HEK293 (cell line): ENCODE results near the gene CDYL2.

Experiments
- CTCF ChIA-PET: fragments of 350-600 bp; formaldehyde crosslinking; extraction: SDS; loops from one replicate; lab custom pipeline; 2021; ENCODE audit warnings: antibody characterized with exemption; lab: Yijun Ruan, JAX
- POLR2A ChIA-PET: fragments of 300-600 bp; formaldehyde crosslinking; extraction: SDS; loops from one replicate; lab custom pipeline; 2020; ENCODE audit warnings: antibody characterized with exemption, inconsistent platforms; lab: Yijun Ruan, JAX
- H3K27ac ChIP-seq: fragments of 200-500 bp; sonication (Bioruptor generic); 2 replicates; pipeline ENCODE4 v1.5.1; 2014; ENCODE audit warnings: low read depth, low read length, control low read depth, inconsistent platforms; ENCODE audit errors: extremely low read depth
- H3K36me3 ChIP-seq, 2 experiments: fragments of 200-500 bp in 1 of 2; sonication (Bioruptor generic) in 1 of 2; 1 replicate in 1 of 2; 2 replicates in 1 of 2; pipeline ENCODE4 v1.5.1; 2014 to 2017; ENCODE audit warnings: inconsistent platforms in 2 of 2, low read length in 2 of 2; ENCODE audit not compliant: control insufficient read depth in 2 of 2, insufficient read depth in 1 of 2
- H3K4me1 ChIP-seq: fragments of 200-500 bp; sonication (Bioruptor generic); 2 replicates; pipeline ENCODE4 v1.5.1; 2014; ENCODE audit warnings: mild to moderate bottlenecking, low read length, inconsistent platforms; ENCODE audit not compliant: control insufficient read depth, insufficient read depth
- H3K4me3 ChIP-seq: 2 replicates; pipeline ENCODE4 v1.5.1; 2011; ENCODE audit warnings: low read depth, mild to moderate bottlenecking, control low read depth, low read length, moderate library complexity
- H3K9me3 ChIP-seq: fragments of 200-500 bp; sonication (Bioruptor generic); 2 replicates; pipeline ENCODE4 v1.5.1; 2014; ENCODE audit warnings: low read depth, low read length, inconsistent platforms; ENCODE audit not compliant: control insufficient read depth, insufficient read depth
- BCL6B ChIP-seq: fragments of 450-650 bp; formaldehyde crosslinking; IDR thresholded peaks from 2 replicates; pipeline ENCODE4 v1.5.1; 2017; ENCODE audit warnings: missing biosample characterization, missing genetic modification characterization
- GLI4 ChIP-seq: fragments of 450-650 bp; formaldehyde crosslinking; IDR thresholded peaks from 2 replicates; pipeline ENCODE4 v1.5.1; 2016; ENCODE audit warnings: missing biosample characterization, missing genetic modification characterization
- HOXC10 ChIP-seq: sonication (generic); formaldehyde crosslinking; IDR thresholded peaks from 2 replicates; pipeline ENCODE4 v1.8.1; 2023; ENCODE audit warnings: mild to moderate bottlenecking, missing genetic modification reagents
- PBX3 ChIP-seq: sonication (generic); formaldehyde crosslinking; IDR thresholded peaks from 2 replicates; pipeline ENCODE4 v1.8.1; 2022; ENCODE audit warnings: mild to moderate bottlenecking, moderate library complexity, missing genetic modification reagents
- PRDM6 ChIP-seq: fragments of 450-650 bp; formaldehyde crosslinking; IDR thresholded peaks from 2 replicates; pipeline ENCODE4 v1.5.1; 2017; ENCODE audit warnings: missing biosample characterization, missing genetic modification characterization
- TCF7L2 ChIP-seq: IDR thresholded peaks from 2 replicates; pipeline ENCODE4 v1.6.1; 2011; ENCODE audit warnings: low read depth, mild to moderate bottlenecking, inconsistent platforms, low read length, moderate library complexity, borderline replicate concordance
- TRIM28 ChIP-seq: IDR thresholded peaks from 2 replicates; pipeline ENCODE4 v1.6.1; 2011; ENCODE audit warnings: low read length, control low read depth, borderline replicate concordance
- ZBTB17 ChIP-seq: fragments of 450-650 bp; formaldehyde crosslinking; IDR thresholded peaks from 2 replicates; pipeline ENCODE4 v1.5.1; 2016; ENCODE audit warnings: missing biosample characterization, missing genetic modification characterization
- ZEB2 ChIP-seq: fragments of 450-650 bp; formaldehyde crosslinking; IDR thresholded peaks from 2 replicates; pipeline ENCODE4 v1.5.1; 2016; ENCODE audit warnings: missing biosample characterization, missing genetic modification characterization
- ZNF157 ChIP-seq: fragments of 450-650 bp; formaldehyde crosslinking; IDR thresholded peaks from 2 replicates; pipeline ENCODE4 v1.5.1; 2016; ENCODE audit warnings: missing biosample characterization, missing genetic modification characterization
- ZNF174 ChIP-seq: fragments of 450-650 bp; formaldehyde crosslinking; IDR thresholded peaks from 2 replicates; pipeline ENCODE4 v1.5.0; 2017; ENCODE audit warnings: missing biosample characterization, mild to moderate bottlenecking, missing genetic modification characterization
- ZNF221 ChIP-seq: fragments of 450-650 bp; formaldehyde crosslinking; IDR thresholded peaks from 2 replicates; pipeline ENCODE4 v1.5.1; 2017; ENCODE audit warnings: missing biosample characterization, missing genetic modification characterization, borderline replicate concordance
- ZNF239 ChIP-seq: fragments of 450-650 bp; formaldehyde crosslinking; IDR thresholded peaks from 2 replicates; pipeline ENCODE4 v1.5.1; 2016; ENCODE audit warnings: missing biosample characterization, missing genetic modification characterization
- ZNF248 ChIP-seq: fragments of 450-650 bp; formaldehyde crosslinking; IDR thresholded peaks from 2 replicates; pipeline ENCODE4 v1.5.1; 2017; ENCODE audit warnings: missing biosample characterization, missing genetic modification characterization
- ZNF311 ChIP-seq: fragments of 450-650 bp; formaldehyde crosslinking; IDR thresholded peaks from 2 replicates; pipeline ENCODE4 v1.5.1; 2017; ENCODE audit warnings: missing biosample characterization, missing genetic modification characterization, borderline replicate concordance
- ZNF341 ChIP-seq: fragments of 450-650 bp; formaldehyde crosslinking; IDR thresholded peaks from 2 replicates; pipeline ENCODE4; 2016; ENCODE audit warnings: low read depth, missing biosample characterization, missing genetic modification characterization
- ZNF416 ChIP-seq: fragments of 450-650 bp; formaldehyde crosslinking; IDR thresholded peaks from 2 replicates; pipeline ENCODE4 v1.5.1; 2016; ENCODE audit warnings: missing biosample characterization, missing genetic modification characterization
- ZNF513 ChIP-seq: fragments of 450-650 bp; IDR thresholded peaks from 2 replicates; pipeline ENCODE4 v1.5.1; 2018; ENCODE audit warnings: missing biosample characterization, missing genetic modification characterization
- ZNF561 ChIP-seq: fragments of 450-650 bp; IDR thresholded peaks from 2 replicates; pipeline ENCODE4 v1.5.1; 2018; ENCODE audit warnings: missing biosample characterization, missing genetic modification characterization, borderline replicate concordance
- ZNF677 ChIP-seq: fragments of 450-650 bp; IDR thresholded peaks from 2 replicates; pipeline ENCODE4 v1.5.0; 2018; ENCODE audit warnings: missing biosample characterization, mild to moderate bottlenecking, missing genetic modification characterization, moderate library complexity
- ZNF747 ChIP-seq: fragments of 450-650 bp; formaldehyde crosslinking; IDR thresholded peaks from 2 replicates; pipeline ENCODE4 v1.5.1; 2016; ENCODE audit warnings: missing biosample characterization, missing genetic modification characterization
- ZNF768 ChIP-seq: fragments of 450-650 bp; formaldehyde crosslinking; IDR thresholded peaks from 2 replicates; pipeline ENCODE4 v1.5.1; 2018; ENCODE audit warnings: missing biosample characterization, mild to moderate bottlenecking, missing genetic modification characterization
- ZSCAN16 ChIP-seq: fragments of 450-650 bp; formaldehyde crosslinking; IDR thresholded peaks from 2 replicates; pipeline ENCODE4 v1.5.1; 2016; ENCODE audit warnings: missing biosample characterization, missing genetic modification characterization

The CDYL2 gene

GRCh38 chr16:80612461-80613017, 191.9 kb downstream of the CDYL2 start:
- H3K27ac ChIP-seq, result no peak overlapping the region
- no peak overlapping the region for H3K4me3 ChIP-seq
- H3K36me3 ChIP-seq, result peaks cover 0 to 7% of the 10 kb centered on the region in 2 experiments; a peak in 1 of 3 replicates
- no peaks in the 10 kb centered on the region for H3K4me1 ChIP-seq
- POLR2A ChIA-PET, result no interaction called here
- TF ChIP-seq ZNF239 (no peak), TCF7L2 (no peak), HOXC10 (CRISPR knock-in tag) (no peak), ZNF174 (tag by site-specific recombination) (no peak), ZBTB17 (tag by site-specific recombination) (no peak), ZNF311 (tag by site-specific recombination) (no peak), BCL6B (tag by site-specific recombination) (no peak), PBX3 (CRISPR knock-in tag) (no peak)
- no peaks in the 10 kb centered on the region for H3K9me3 ChIP-seq
- CTCF ChIA-PET, result no interaction called here

- ChIA-PET CTCF (no interaction called here), POLR2A (no interaction called here)
- peaks cover 0 to 7% of the 10 kb centered on the region in 2 experiments; a peak in 1 of 3 replicates for H3K36me3 ChIP-seq
- H3K4me3 ChIP-seq, result no peak overlapping the region
- no peak for TF ChIP-seq ZEB2
- TF ChIP-seq ZNF677 (tag by site-specific recombination), result no peak
- no peak for TF ChIP-seq ZNF513 (tag by site-specific recombination)
- TF ChIP-seq ZNF248, result no peak
- no peak for TF ChIP-seq ZNF416 (tag by site-specific recombination)
- H3K4me1 ChIP-seq, result no peaks in the 10 kb centered on the region
- H3K9me3 ChIP-seq, result no peaks in the 10 kb centered on the region
- no peak overlapping the region for H3K27ac ChIP-seq
Observed at GRCh38 chr16:80611930-80612327, 192.5 kb downstream of the CDYL2 start.

GRCh38 chr16:80611171-80611929, 193.0 kb downstream of the CDYL2 start:
- ChIA-PET POLR2A (no interaction called here), CTCF (no interaction called here)
- Histone ChIP-seq H3K27ac (no peak overlapping the region), H3K36me3 (peaks cover 0 to 7% of the 10 kb centered on the region in 2 experiments; a peak in 1 of 3 replicates), H3K4me1 (no peaks in the 10 kb centered on the region), H3K9me3 (no peaks in the 10 kb centered on the region), H3K4me3 (no peak overlapping the region)
- TF ChIP-seq ZNF768 (tag by site-specific recombination) (no peak), PRDM6 (tag by site-specific recombination) (no peak), ZNF747 (tag by site-specific recombination) (no peak), TRIM28 (no peak), ZNF157 (no peak), ZNF561 (tag by site-specific recombination) (no peak), ZNF341 (tag by site-specific recombination) (no peak), GLI4 (tag by site-specific recombination) (no peak), ZSCAN16 (tag by site-specific recombination) (no peak), ZNF221 (no peak)
